Endothelial cell of umbilical vein (primary cell): Measurements from ENCODE around the gene EPN1. TPM values are rescaled to one million over a fixed set of nuclear protein-coding genes. Genes with fewer than 3 reads are reported as not detected.
"Not testable (repeated sequence)": the region's sequence is repeated elsewhere in the genome, so short reads cannot be mapped to it uniquely, and the experiment has no call there.

Source experiments
- BruUV-seq: library from RNA; stranded (reverse); fragments of 400-500 nt; replicated peaks from 2 replicates; lab custom pipeline; 2021; lab: Mats Ljungman, UMichigan
- CTCF ChIA-PET: fragments of 300-600, 350-600 bp; sonication (Branson Sonifier 250); formaldehyde crosslinking; loops from one replicate; lab custom pipeline; 2021; ENCODE audit warnings: antibody characterized with exemption, inconsistent platforms; lab: Charles Lee
- POLR2A ChIA-PET: fragments of 300-600, 350-600 bp; sonication (Branson Sonifier 250); formaldehyde crosslinking; loops from one replicate; lab custom pipeline; 2021; ENCODE audit warnings: antibody characterized with exemption, inconsistent platforms; lab: Charles Lee
- DNase-seq: peaks from one replicate; pipeline ENCODE4 v3.0.0-alpha.2; 2011; ENCODE audit warnings: low read depth, low spot score
- FAIRE-seq: peaks from 2 replicates; lab custom pipeline; 2011; peaks lifted over from hg19 to GRCh38; lab: Jason Lieb, UNC
- H2AFZ ChIP-seq: 2 replicates; pipeline ENCODE4 v1.6.0; 2012; ENCODE audit warnings: low read depth, low read length, control low read depth, inconsistent platforms
- H3K27ac ChIP-seq: 2 replicates; pipeline ENCODE4 v1.5.1; 2011; ENCODE audit warnings: low read depth, mild to moderate bottlenecking, control low read depth, low read length, moderate library complexity; ENCODE audit not compliant: insufficient read depth
- H3K27me3 ChIP-seq, 2 experiments: 2 replicates each; pipeline versions ENCODE4 v1.6.0 to v1.6.1; 2011; ENCODE audit warnings: low read length in 2 of 2, mixed read lengths in 1 of 2; ENCODE audit not compliant: control insufficient read depth in 2 of 2, insufficient read depth in 2 of 2
- H3K36me3 ChIP-seq, 2 experiments: 2 replicates in 1 of 2; 3 replicates in 1 of 2; pipeline ENCODE4 v1.5.1; 2011; ENCODE audit warnings: low read length in 2 of 2, mild to moderate bottlenecking in 1 of 2, moderate library complexity in 1 of 2; ENCODE audit not compliant: control insufficient read depth in 2 of 2, insufficient read depth in 2 of 2; ENCODE audit errors: extremely low read depth in 1 of 2
- H3K4me1 ChIP-seq: 3 replicates; pipeline ENCODE4 v1.5.1; 2011; ENCODE audit warnings: mild to moderate bottlenecking, low read length; ENCODE audit not compliant: control insufficient read depth, insufficient read depth; ENCODE audit errors: extremely low read depth
- H3K4me2 ChIP-seq: 2 replicates; pipeline ENCODE4 v1.6.1; 2011; ENCODE audit warnings: low read length, control low read depth, mixed read lengths; ENCODE audit not compliant: insufficient read depth
- H3K4me3 ChIP-seq, 3 experiments: fragments of 200-600 bp in 1 of 3; sonication (generic), shearing (Covaris generic) in 1 of 3; replicated peaks in 1 of 3; 2 replicates each; pipeline ENCODE4 v1.5.1; 2011 to 2016; ENCODE audit warnings: control low read depth in 3 of 3, low read length in 3 of 3, mild to moderate bottlenecking in 2 of 3, inconsistent platforms in 1 of 3, low read depth in 1 of 3, moderate library complexity in 1 of 3; ENCODE audit not compliant: insufficient read depth in 1 of 3
- H3K79me2 ChIP-seq: 2 replicates; pipeline ENCODE4 v1.6.0; 2012; ENCODE audit warnings: low read length, inconsistent platforms; ENCODE audit not compliant: control insufficient read depth, insufficient read depth
- H3K9ac ChIP-seq: replicated peaks from 2 replicates; pipeline ENCODE3; 2011; ENCODE audit warnings: low read length, control low read depth; ENCODE audit not compliant: insufficient read depth; ENCODE audit errors: extremely low read depth
- H3K9me1 ChIP-seq: replicated peaks from 3 replicates; pipeline ENCODE4 v1.6.0; 2011; ENCODE audit warnings: mild to moderate bottlenecking, low read length; ENCODE audit not compliant: control insufficient read depth, insufficient read depth; ENCODE audit errors: extremely low read depth
- H3K9me3 ChIP-seq: replicated peaks from 2 replicates; pipeline ENCODE4 v1.5.1; 2012; ENCODE audit warnings: low read length, inconsistent platforms; ENCODE audit not compliant: control insufficient read depth, insufficient read depth
- H4K20me1 ChIP-seq: replicated peaks from 2 replicates; pipeline ENCODE3; 2011; ENCODE audit warnings: mild to moderate bottlenecking, low read length; ENCODE audit not compliant: control insufficient read depth, insufficient read depth; ENCODE audit errors: extremely low read depth
- CTCF ChIP-seq, 2 donors: IDR thresholded peaks; 1 replicate in 1 of 2; 2 replicates in 1 of 2; pipeline ENCODE4 v1.5.1; 2011; ENCODE audit warnings: low read length in 2 of 2, mild to moderate bottlenecking in 2 of 2, moderate library complexity in 2 of 2, control low read depth in 1 of 2, inconsistent platforms in 1 of 2, low read depth in 1 of 2; ENCODE audit not compliant: insufficient read depth in 1 of 2; ENCODE audit errors: extremely low read depth in 1 of 2
- EZH2 ChIP-seq: IDR thresholded peaks from 2 replicates; pipeline ENCODE4 v1.6.1; 2012; ENCODE audit warnings: borderline replicate concordance, low read depth, mild to moderate bottlenecking, moderate library complexity, low read length, inconsistent platforms; ENCODE audit not compliant: severe bottlenecking
- FOS ChIP-seq: IDR thresholded peaks from 2 replicates; pipeline ENCODE4 v1.6.1; 2011; ENCODE audit warnings: mild to moderate bottlenecking, low read length, moderate library complexity, borderline replicate concordance; ENCODE audit not compliant: insufficient read depth
- GATA2 ChIP-seq: IDR thresholded peaks from 2 replicates; pipeline ENCODE4 v1.7.0; 2011; ENCODE audit warnings: low read depth, mild to moderate bottlenecking, moderate library complexity, mixed read lengths, low read length; ENCODE audit not compliant: insufficient read length, insufficient read depth
- JUN ChIP-seq: IDR thresholded peaks from 2 replicates; pipeline ENCODE4 v1.6.1; 2011; ENCODE audit warnings: borderline replicate concordance, low read depth; ENCODE audit not compliant: insufficient read length, insufficient read depth
- MAX ChIP-seq: IDR thresholded peaks from 2 replicates; pipeline ENCODE4 v1.6.1; 2011; ENCODE audit not compliant: insufficient read depth, insufficient read length
- MYC ChIP-seq: IDR thresholded peaks from one replicate; pipeline ENCODE4 v1.6.1; 2011; ENCODE audit warnings: mild to moderate bottlenecking, low read depth, low read length
- POLR2A ChIP-seq: IDR thresholded peaks from 2 replicates; pipeline ENCODE4 v1.6.1; 2012; ENCODE audit warnings: low read depth, mild to moderate bottlenecking, control low read depth, low read length
- POLR2AphosphoS5 ChIP-seq: IDR thresholded peaks from 2 replicates; pipeline ENCODE4 v1.6.1; 2012; ENCODE audit warnings: low read depth, mild to moderate bottlenecking, control low read depth, low read length, moderate library complexity; ENCODE audit not compliant: insufficient read depth
- dilution Hi-C: fragments of 300-500 bp; cut with MboI; formaldehyde crosslinking; loops from one replicate; pipeline ENCODE4 v1.15.0; 2019; ENCODE audit warnings: low sequenced_read_pairs; ENCODE audit not compliant: extremely low pct_ligation_motif_present
- intact Hi-C: fragments of 100-400 bp; cut with micrococcal nuclease; formaldehyde crosslinking; loops from one replicate; pipeline ENCODE4 v1.10.0; 2022
- polyA plus RNA-seq, 4 experiments: library from polyadenylated mRNA; depleted of rRNA in 3 of 4; stranded (reverse) in 3 of 4; unstranded in 1 of 4; fragments of >200 nt; gene quantifications; 2 replicates each; pipeline versions ENCODE4 v1.2.1 to v1.2.3, GENCODE V29; 2011 to 2012; ENCODE audit warnings: missing spikeins in 1 of 4
- total RNA-seq: library from RNA; stranded (reverse); gene quantifications from 2 replicates; pipeline ENCODE4 v1.2.3, GENCODE V29; 2021

Gene EPN1
- total and polyA plus RNA-seq, 2 donors (not counting 3 experiments of a cell fraction or from before 2014, with no cell fraction given): 87.2 to 138 TPM

- H3K9ac ChIP-seq, H3K4me3 ChIP-seq, POLR2A ChIA-PET, H3K36me3 ChIP-seq, H3K27me3 ChIP-seq, H4K20me1 ChIP-seq, intact Hi-C loops, H2AFZ ChIP-seq, H3K4me2 ChIP-seq, H3K9me1 ChIP-seq, BruUV-seq, dilution Hi-C loops, H3K79me2 ChIP-seq, H3K27ac ChIP-seq, CTCF ChIA-PET, H3K9me3 ChIP-seq, FAIRE-seq, DNase-seq, H3K4me1 ChIP-seq: not testable (repeated sequence)
Measured at GRCh38 chr19:55717879-55718711, 43.1 kb downstream of the EPN1 start.

GRCh38 chr19:55720214-55720746 is 45.3 kb downstream of the EPN1 start:
- dilution Hi-C loops: no loop called here
- H3K4me1 ChIP-seq: no peaks in the 10 kb centered on the region
- no TSS peak for BruUV-seq
- H3K9ac ChIP-seq: no peak overlapping the region
- H3K27ac ChIP-seq: no peak overlapping the region
- no peak for FAIRE-seq
- no peaks in the 10 kb centered on the region for H3K9me1 ChIP-seq
- H2AFZ ChIP-seq: no peak overlapping the region
- TF ChIP-seq GATA2 (no peak), MYC (no peak), FOS (no peak), CTCF (IDR thresholded peaks at IDR 0.05; ENCODE audit: extremely low read depth in 1 of 2, insufficient read depth in 1 of 2, low read depth in 1 of 2, low read length in 2 of 2) (no peak), JUN (no peak), POLR2AphosphoS5 (no peak), POLR2A (no peak), EZH2 (no peak), MAX (no peak)
- intact Hi-C loops: no loop called here
- CTCF ChIA-PET: no interaction called here
- POLR2A ChIA-PET: no interaction called here
- H4K20me1 ChIP-seq: no peaks in the 10 kb centered on the region
- no peaks in the 10 kb centered on the region for H3K27me3 ChIP-seq
- DNase-seq: no peak
- no peaks in the 10 kb centered on the region for H3K79me2 ChIP-seq
- no peaks in the 10 kb centered on the region for H3K9me3 ChIP-seq
- no peak overlapping the region for H3K4me2 ChIP-seq
- H3K4me3 ChIP-seq: no peak overlapping the region
- no peaks in the 10 kb centered on the region for H3K36me3 ChIP-seq
